GM10847 (cell line): Measurements from ENCODE around the gene SDC3.

Source experiments
- POLR2A ChIP-seq: IDR thresholded peaks from 2 replicates; pipeline ENCODE4 v1.6.1; 2011; ENCODE audit not compliant: insufficient read length; ENCODE audit errors: extremely low read depth

Gene SDC3

GRCh38 chr1:30889511-30889910, 19.0 kb downstream of the SDC3 start:
- no peak for TF ChIP-seq POLR2A

DNA sequence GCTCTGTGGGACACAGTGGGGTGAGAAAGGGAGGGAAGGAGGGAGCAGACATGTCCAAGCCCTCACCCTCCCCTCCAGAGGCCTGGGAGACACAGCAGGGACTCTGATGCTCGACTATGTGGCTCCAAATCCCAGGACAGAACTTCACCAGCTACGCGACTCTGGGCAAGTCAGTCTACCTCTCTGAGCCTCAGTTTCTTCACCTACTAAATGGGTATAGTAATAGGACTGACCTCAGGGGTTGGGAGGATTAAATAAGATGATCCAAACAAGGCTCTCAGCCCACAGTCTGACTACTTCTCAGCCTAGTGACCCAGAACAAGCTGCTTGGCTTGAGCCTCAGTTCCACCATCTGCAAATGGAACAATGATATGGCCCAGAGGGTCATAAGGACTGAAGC, 19.6 kb downstream of the SDC3 start:
- no peak for TF ChIP-seq POLR2A

- no peak for TF ChIP-seq POLR2A
Observed at GRCh38 chr1:30888391-30888790, 20.2 kb downstream of the SDC3 start.

- no peak for TF ChIP-seq POLR2A
Observed at GRCh38 chr1:30887485-30888315, 20.9 kb downstream of the SDC3 start.

GRCh38 chr1:30886710-30887428, 21.7 kb downstream of the SDC3 start:
- no peak for TF ChIP-seq POLR2A

DNA sequence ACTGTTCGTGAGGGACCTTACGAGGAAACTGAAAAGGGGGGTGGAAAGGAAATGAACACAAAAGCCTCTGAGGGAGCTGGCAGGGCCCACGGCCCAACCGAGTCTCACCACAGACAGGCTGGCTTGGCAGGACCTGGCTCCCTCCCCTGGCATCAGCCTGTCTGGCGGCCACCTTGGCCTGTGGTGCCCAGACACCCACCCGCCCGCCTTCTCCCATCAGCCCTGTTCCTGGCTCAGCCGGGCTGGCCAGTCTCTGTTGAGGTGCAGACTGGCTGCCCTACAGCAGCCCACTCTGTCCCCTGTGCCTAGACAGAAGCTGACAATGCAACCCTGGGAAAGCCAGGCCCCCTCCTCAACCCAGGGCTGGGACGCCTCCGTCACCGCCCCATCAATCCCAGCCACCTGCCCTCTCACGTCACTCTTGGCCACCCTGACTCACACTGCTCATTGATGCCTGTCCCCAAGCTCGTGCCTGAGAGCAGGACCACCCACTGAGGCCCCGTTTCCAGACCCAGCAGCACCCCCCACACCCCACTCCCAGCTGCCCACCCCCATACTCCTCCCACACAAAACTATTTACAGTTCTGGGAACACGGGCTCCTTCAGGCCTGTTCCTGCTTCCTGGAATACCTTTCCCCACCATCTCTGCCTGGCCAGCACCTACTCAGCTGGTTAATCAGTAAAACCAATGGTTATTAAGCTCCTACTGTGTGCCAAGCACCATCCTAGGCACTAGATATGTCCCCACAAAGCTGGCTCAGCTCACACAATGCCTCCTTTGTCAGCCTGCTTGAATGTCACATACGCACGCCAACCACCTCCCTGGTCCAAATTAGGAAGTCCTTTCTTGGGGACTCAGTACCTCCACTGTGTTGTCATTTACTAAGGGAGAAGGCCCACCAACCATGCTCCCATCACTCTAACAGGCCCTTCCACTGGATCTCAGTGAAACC, 22.7 kb downstream of the SDC3 start:
- TF ChIP-seq POLR2A: no peak

DNA sequence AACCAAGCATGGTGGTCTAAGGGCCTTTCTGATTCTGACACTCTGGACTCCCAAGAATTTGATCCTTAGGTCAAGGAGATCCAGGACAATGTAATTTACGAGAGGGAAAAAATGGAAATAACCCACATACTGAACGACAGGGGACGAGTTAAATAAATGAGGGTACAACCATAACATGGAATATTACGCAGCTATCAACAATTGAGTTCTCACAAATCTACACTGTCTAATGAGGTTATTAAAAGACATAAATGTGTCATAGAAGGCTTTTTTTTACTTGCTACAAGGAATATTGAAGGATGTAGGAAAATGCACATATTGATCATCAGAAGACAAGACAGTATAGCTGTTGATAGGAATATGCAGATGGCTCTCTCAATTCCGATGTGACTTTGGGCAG, 23.8 kb downstream of the SDC3 start:
- TF ChIP-seq POLR2A: no peak

DNA sequence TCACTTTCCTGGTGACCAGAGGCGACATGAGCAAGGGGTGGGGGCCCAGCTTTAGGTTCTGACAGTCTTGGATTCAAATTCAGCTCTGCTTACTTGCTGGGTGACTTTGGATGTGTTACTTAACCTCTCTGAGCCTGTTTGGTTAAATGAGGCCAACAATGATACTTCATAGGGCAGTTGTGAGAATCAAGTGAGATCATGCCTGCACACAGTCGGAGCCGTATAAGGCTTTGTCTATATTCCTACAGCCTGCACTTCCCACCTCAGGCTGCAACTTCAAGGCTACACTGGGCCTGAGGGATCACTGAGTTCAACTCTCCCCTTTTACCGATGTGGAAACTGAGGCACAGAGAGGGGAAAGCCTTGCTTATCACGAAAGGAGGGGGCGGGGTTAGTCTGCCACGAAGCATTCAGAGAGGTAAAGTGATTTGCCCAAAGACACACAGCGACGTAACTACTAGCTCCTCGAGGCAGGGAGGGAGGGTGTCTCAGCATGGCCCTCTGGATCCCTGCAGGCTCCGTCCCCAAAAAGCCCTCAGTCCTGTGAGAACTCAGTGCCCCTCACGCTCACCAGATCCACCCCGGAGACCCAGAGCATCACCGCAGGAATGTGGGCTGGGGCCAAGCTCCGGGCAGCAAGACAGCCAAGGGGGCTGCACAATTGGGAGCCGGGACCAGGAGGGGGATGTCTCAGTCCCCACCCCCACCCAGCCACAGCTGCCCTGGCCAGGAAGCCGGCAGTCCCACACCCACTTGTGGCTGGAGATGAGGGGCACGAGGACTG, 25.0 kb downstream of the SDC3 start:
- no peak for TF ChIP-seq POLR2A

DNA sequence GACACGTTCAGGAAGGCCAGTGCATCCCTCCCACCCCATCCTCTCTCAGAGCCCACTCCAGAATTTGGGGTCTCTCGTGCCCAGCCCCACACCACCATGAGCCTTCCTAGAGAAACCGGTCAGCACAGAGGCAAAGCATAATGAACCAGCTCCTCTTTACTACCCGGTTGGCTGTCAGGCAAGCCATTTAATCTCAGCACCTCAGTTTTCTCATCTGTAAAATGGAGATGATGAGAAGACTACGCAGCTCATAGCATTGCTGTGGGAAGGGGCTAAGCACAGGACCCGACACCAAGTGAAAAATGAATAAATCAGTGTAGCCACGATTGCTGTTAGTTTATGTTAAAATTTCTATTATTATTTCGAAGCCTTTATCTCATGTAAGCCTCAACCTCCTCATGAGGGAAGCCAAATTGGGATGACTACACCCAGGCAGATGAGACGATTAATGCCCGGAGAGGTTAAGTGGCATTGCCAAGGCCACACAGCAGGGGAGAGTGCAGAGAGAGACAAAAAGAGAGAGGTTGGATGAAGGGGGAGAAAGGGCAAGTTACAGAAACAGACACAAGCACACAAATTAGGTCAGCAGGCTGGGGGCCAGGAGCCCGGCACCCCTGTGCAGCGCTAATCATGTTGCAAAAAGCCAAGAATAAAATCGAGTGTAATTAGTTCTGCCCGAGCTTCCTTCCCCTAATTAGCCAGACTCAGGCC, 25.7 kb downstream of the SDC3 start:
- TF ChIP-seq POLR2A: no peak

DNA sequence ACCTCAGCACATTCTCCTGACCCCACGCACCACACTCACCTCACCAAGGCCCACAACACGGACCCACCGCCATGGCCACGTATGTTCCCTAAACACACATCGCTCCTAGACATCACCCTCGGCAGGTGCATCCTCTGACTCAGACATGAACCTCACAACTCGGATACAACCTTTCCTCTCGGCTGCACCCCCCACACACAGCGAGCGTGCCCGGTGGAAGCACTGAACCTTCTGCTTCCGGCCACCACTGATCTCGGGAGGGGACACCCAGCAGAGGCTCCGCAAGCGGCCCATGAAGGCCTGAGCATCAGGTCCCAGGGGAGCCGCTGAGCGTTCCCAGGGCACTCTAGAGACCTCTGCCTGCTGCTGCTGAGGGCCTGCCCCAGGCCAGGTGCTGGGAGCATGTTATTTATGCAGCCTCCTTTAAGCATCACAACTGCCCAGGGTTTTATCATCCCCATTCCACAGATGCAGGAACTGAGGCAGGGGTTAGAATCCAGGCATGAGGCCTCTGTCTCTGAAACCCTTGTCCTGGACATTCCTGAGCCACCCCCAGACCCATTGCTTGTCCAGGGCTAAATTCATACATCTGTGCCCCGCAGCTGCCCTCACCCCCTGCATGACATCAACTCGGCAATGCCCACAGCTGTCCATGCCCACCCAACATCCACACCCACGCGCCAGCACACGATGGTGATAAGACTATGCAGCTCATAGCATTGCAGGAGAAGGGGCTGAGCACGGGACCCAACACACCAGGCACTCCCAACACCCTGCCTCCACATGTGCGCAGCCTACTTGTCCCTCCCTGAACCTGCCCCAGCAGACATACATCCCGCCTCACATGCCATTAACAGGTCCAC, 27.0 kb downstream of the SDC3 start:
- no peak for TF ChIP-seq POLR2A

- no peak for TF ChIP-seq POLR2A
Observed at GRCh38 chr1:30880678-30881318, 27.8 kb downstream of the SDC3 start.

DNA sequence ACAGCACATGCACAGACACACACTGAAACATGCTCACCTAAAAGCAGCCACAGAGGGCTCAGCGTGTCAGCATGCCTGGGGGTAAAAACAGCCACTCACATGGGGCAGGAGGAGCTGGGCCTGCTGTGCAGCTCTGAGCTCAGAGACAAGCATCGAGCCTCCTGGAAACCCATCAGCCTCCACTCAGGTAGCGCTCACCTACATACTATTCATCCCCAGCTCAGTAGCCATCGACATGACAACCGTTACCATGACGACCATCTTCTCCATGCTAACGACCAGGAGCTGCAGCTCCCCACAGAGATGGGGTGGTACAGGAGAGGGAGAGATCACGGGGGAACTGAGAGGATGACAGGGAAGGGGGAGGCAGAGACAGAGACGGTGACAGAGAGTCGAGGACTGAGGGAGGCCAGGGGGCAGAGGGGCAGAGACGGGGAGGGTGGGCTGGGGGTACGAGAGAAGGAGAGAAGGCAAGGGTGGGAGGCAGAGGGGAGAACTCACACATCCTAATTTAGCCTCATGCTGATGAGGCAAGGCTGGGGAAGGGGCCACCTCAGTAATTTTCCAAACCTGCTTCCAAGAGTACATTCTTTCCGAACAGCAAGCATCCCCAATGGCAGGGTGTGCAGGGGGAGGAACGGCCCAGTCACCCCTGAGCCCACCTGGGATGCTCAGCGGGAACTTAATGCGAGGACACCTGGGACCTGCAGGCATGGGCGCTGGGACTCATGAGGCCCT, 28.4 kb downstream of the SDC3 start:
- TF ChIP-seq POLR2A: no peak
